Activated naive CD4-positive, alpha-beta T cell (primary cell): Measurements from ENCODE around the gene LBHD2.
A peak's percentile ranks its signal among the peaks of the same experiment; 100 is the strongest.
"Not testable (repeated sequence)": the region's sequence is repeated elsewhere in the genome, so short reads cannot be mapped to it uniquely, and the experiment has no call there.

Experiments used
- DNase-seq, 4 experiments: peaks; one replicate each; lab custom pipeline; 2025; lab: John Stamatoyannopoulos, UW

LBHD2 gene

GRCh38 chr14:103104389-103104653, 20.3 kb downstream of the LBHD2 start:
- no peak for DNase-seq

- peak; percentile 45 to 70 (median 64) for DNase-seq
These were observed 20.8 kb downstream of the LBHD2 start for GRCh38 chr14:103104654-103105452.

GRCh38 chr14:103105580-103106150, 21.7 kb downstream of the LBHD2 start:
- no peak for DNase-seq

GRCh38 chr14:103107455-103107854, 23.4 kb downstream of the LBHD2 start:
- no peak for DNase-seq

- no peak for DNase-seq
These were observed 24.1 kb downstream of the LBHD2 start for GRCh38 chr14:103107941-103108748.

GRCh38 chr14:103108749-103109207, 24.8 kb downstream of the LBHD2 start:
- DNase-seq = no peak

GRCh38 chr14:103109535-103110441, 25.8 kb downstream of the LBHD2 start:
- DNase-seq = no peak

GRCh38 chr14:103110681-103111231, 26.7 kb downstream of the LBHD2 start:
- DNase-seq = no peak

- no peak for DNase-seq
These were observed 27.3 kb downstream of the LBHD2 start for GRCh38 chr14:103111232-103111868.

GRCh38 chr14:103112400-103113243, 28.6 kb downstream of the LBHD2 start:
- no peak for DNase-seq

GRCh38 chr14:103113303-103113702, 29.3 kb downstream of the LBHD2 start:
- no peak for DNase-seq

- DNase-seq = no peak
These were observed 29.8 kb downstream of the LBHD2 start for GRCh38 chr14:103113774-103114173.

- DNase-seq = not testable (repeated sequence)
These were observed 31.2 kb downstream of the LBHD2 start for GRCh38 chr14:103115086-103115679.

GRCh38 chr14:103115845-103116572, 32.0 kb downstream of the LBHD2 start:
- no peak for DNase-seq

GRCh38 chr14:103116636-103117035, 32.6 kb downstream of the LBHD2 start:
- DNase-seq = no peak

GRCh38 chr14:103117499-103117898, 33.5 kb downstream of the LBHD2 start:
- not testable (repeated sequence) for DNase-seq

- no peak for DNase-seq
These were observed 34.1 kb downstream of the LBHD2 start for GRCh38 chr14:103118018-103118662.

- no peak for DNase-seq
These were observed 34.8 kb downstream of the LBHD2 start for GRCh38 chr14:103118663-103119404.
